Activated CD8-positive, alpha-beta memory T cell treated with anti-CD3 and anti-CD28 coated beads for 24 hours (primary cell): Measurements from ENCODE around the gene GLS.
"Not testable (repeated sequence)": the region's sequence is repeated elsewhere in the genome, so short reads cannot be mapped to it uniquely, and the experiment has no call there.

Experiments
- DNase-seq: peaks from one replicate; pipeline ENCODE4 v3.0.0-alpha.2; 2020

Gene GLS

GRCh38 chr2:190973726-190974628, 93.4 kb downstream of the GLS start:
- no peak for DNase-seq

GRCh38 chr2:190974629-190975361, 94.2 kb downstream of the GLS start:
- no peak for DNase-seq

- DNase-seq: no peak
Measured at GRCh38 chr2:190976521-190976920, 95.9 kb downstream of the GLS start.

GRCh38 chr2:190977505-190977904, 96.9 kb downstream of the GLS start:
- DNase-seq: no peak

- DNase-seq: no peak
Measured at GRCh38 chr2:190978389-190979053, 97.9 kb downstream of the GLS start.

GRCh38 chr2:190979906-190980629, 99.4 kb downstream of the GLS start:
- DNase-seq: no peak

- no peak for DNase-seq
Measured at GRCh38 chr2:190980630-190981209, 100.1 kb downstream of the GLS start.

- no peak for DNase-seq
Measured at GRCh38 chr2:190981333-190981732, 100.7 kb downstream of the GLS start.

- no peak for DNase-seq
Measured at GRCh38 chr2:190981733-190982132, 101.1 kb downstream of the GLS start.

- DNase-seq: no peak
Measured at GRCh38 chr2:190982262-190983034, 101.8 kb downstream of the GLS start.

- no peak for DNase-seq
Measured at GRCh38 chr2:190984595-190984994, 104.0 kb downstream of the GLS start.

GRCh38 chr2:190986221-190986953, 105.8 kb downstream of the GLS start:
- DNase-seq: no peak

GRCh38 chr2:190987116-190987515, 106.5 kb downstream of the GLS start:
- DNase-seq: no peak

GRCh38 chr2:190987938-190988337, 107.3 kb downstream of the GLS start:
- DNase-seq: no peak

- no peak for DNase-seq
Measured at GRCh38 chr2:190988910-190989309, 108.3 kb downstream of the GLS start.

- no peak for DNase-seq
Measured at GRCh38 chr2:190990132-190990531, 109.5 kb downstream of the GLS start.

GRCh38 chr2:190993292-190993643, 112.6 kb downstream of the GLS start:
- DNase-seq: no peak

GRCh38 chr2:190994148-190994547, 113.5 kb downstream of the GLS start:
- DNase-seq: no peak

- DNase-seq: not testable (repeated sequence)
Measured at GRCh38 chr2:190995315-190995714, 114.7 kb downstream of the GLS start.

- no peak for DNase-seq
Measured at GRCh38 chr2:190996338-190996946, 115.8 kb downstream of the GLS start.

- no peak for DNase-seq
Measured at GRCh38 chr2:190996947-190997346, 116.3 kb downstream of the GLS start.
